Measurements from ENCODE around the gene C6orf15.

DNA sequence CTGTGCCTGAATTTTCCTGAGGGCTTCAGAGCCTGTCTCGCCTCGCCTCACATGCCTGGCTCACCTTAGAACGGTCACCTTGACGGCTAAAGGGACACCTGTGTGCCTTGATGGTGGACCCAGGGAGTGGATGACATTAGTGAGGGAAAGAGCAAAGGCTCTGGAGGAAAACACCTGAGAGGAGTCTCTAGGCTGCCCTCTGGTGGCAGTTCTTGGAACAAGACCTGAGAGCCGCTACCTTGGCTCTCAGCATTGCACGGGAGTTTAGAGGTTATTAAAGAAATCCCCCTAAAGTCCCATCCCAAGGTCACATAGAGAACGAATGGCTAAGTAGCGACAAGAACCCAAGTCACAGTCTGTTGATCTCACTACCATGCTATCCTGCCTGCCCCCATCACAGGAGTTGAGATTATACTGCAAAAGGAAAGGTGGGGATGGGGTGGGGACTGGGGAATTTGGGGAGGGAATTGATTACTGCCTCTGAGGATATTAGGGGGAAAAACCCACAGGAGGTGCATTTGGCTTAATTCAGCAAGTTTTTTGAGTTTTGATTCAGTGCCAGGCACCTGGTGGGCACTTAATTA, 15.8 kb upstream of the C6orf15 start:
- TF ChIP-seq POLR2A (IDR thresholded peaks at IDR 0.05) (no peak), CTCF (IDR thresholded peaks at IDR 0.05) (peak; percentile 63 to 87 (median 77))

Data from esophagus squamous epithelium (tissue), 4 donors.